SK-N-SH (cell line): ENCODE data around the gene ABCF3. TPM values are rescaled to one million over a fixed set of nuclear protein-coding genes. Genes with fewer than 3 reads are reported as not detected.

Experiments
- CTCF ChIA-PET: fragments of 300-600, 350-600 bp; formaldehyde crosslinking; extraction: SDS; loops from one replicate; lab custom pipeline; 2021; lab: Yijun Ruan, JAX
- POLR2A ChIA-PET: fragments of 350-600 bp; sonication (Branson Sonifier 250); formaldehyde crosslinking; extraction: SDS; loops from one replicate; lab custom pipeline; 2020; ENCODE audit warnings: antibody characterized with exemption, inconsistent platforms; lab: Yijun Ruan, JAX
- DNase-seq: peaks from one replicate; pipeline ENCODE4 v3.0.0; 2012
- H2AFZ ChIP-seq: fragments of 200-600 bp; sonication (generic); 2 replicates; pipeline ENCODE4 v1.8.1; 2016; ENCODE audit warnings: antibody characterized with exemption, mild to moderate bottlenecking, low read depth
- H3F3A ChIP-seq: fragments of 200-600 bp; sonication (generic); replicated peaks from 2 replicates; pipeline ENCODE3; 2016; ENCODE audit warnings: antibody characterized with exemption, mild to moderate bottlenecking; ENCODE audit not compliant: insufficient read depth
- H3K27ac ChIP-seq, 2 experiments: fragments of 200-500 bp in 1 of 2; fragments of 200-600 bp in 1 of 2; sonication (Bioruptor generic) in 1 of 2; sonication (generic), shearing (Covaris generic) in 1 of 2; 2 replicates each; pipeline versions ENCODE4 v1.5.1 to v1.6.1; 2014 to 2016; ENCODE audit warnings: low read depth in 2 of 2, inconsistent platforms in 1 of 2, low read length in 1 of 2, mild to moderate bottlenecking in 1 of 2, mixed read lengths in 1 of 2
- H3K27me3 ChIP-seq: fragments of 200-600 bp; sonication (generic), shearing (Covaris generic); 2 replicates; pipeline ENCODE4 v1.6.1; 2016; ENCODE audit warnings: mixed run types; ENCODE audit not compliant: insufficient read depth
- H3K36me3 ChIP-seq, 2 experiments: fragments of 200-500 bp in 1 of 2; fragments of 200-600 bp in 1 of 2; sonication (Bioruptor generic) in 1 of 2; sonication (generic) in 1 of 2; replicated peaks in 1 of 2; 2 replicates each; pipeline versions ENCODE3 to v1.5.1; 2014 to 2016; ENCODE audit warnings: low read length in 1 of 2, mild to moderate bottlenecking in 1 of 2; ENCODE audit not compliant: insufficient read depth in 2 of 2, control insufficient read depth in 1 of 2
- H3K4me1 ChIP-seq, 2 experiments: fragments of 200-500 bp in 1 of 2; fragments of 200-600 bp in 1 of 2; sonication (Bioruptor generic) in 1 of 2; sonication (generic), shearing (Covaris generic) in 1 of 2; 2 replicates each; pipeline versions ENCODE4 v1.5.1 to v1.6.1; 2014 to 2016; ENCODE audit warnings: low read depth in 1 of 2, low read length in 1 of 2, mixed run types in 1 of 2; ENCODE audit not compliant: insufficient read depth in 2 of 2, control insufficient read depth in 1 of 2
- H3K4me2 ChIP-seq: fragments of 200-600 bp; sonication (generic), shearing (Covaris generic); 2 replicates; pipeline ENCODE4 v1.6.1; 2017; ENCODE audit warnings: mixed run types
- H3K4me3 ChIP-seq, 2 experiments: fragments of 200-500 bp in 1 of 2; fragments of 200-600 bp in 1 of 2; sonication (Bioruptor generic) in 1 of 2; sonication (generic), shearing (Covaris generic) in 1 of 2; 2 replicates each; pipeline versions ENCODE4 v1.5.1 to v1.8.1; 2014 to 2016; ENCODE audit warnings: low read depth in 2 of 2, inconsistent platforms in 1 of 2, low read length in 1 of 2, mild to moderate bottlenecking in 1 of 2, mixed read lengths in 1 of 2, moderate library complexity in 1 of 2
- H3K79me2 ChIP-seq: fragments of 200-600 bp; sonication (generic); 2 replicates; pipeline ENCODE4 v1.8.1; 2017; ENCODE audit warnings: mild to moderate bottlenecking; ENCODE audit not compliant: insufficient read depth
- H3K9ac ChIP-seq: fragments of 200-600 bp; sonication (generic); 2 replicates; pipeline ENCODE4 v1.6.1; 2017; ENCODE audit warnings: mixed run types
- H3K9me2 ChIP-seq: fragments of 200-600 bp; sonication (generic); 2 replicates; pipeline ENCODE4 v1.6.1; 2017; ENCODE audit warnings: mixed run types
- H3K9me3 ChIP-seq: fragments of 200-600 bp; sonication (generic); 2 replicates; pipeline ENCODE4 v1.6.1; 2017; ENCODE audit warnings: mixed run types, mild to moderate bottlenecking, moderate library complexity
- H4K20me1 ChIP-seq: fragments of 200-600 bp; sonication (generic); 2 replicates; pipeline ENCODE4 v1.6.1; 2017; ENCODE audit warnings: mild to moderate bottlenecking, mixed run types; ENCODE audit not compliant: insufficient read depth
- ELF1 ChIP-seq: IDR thresholded peaks from 2 replicates; pipeline ENCODE4 v1.4.0; 2012
- EP300 ChIP-seq, 2 experiments: IDR thresholded peaks; 2 replicates each; pipeline versions ENCODE4 v1.4.0 to v1.6.1; 2012; ENCODE audit warnings: borderline replicate concordance in 1 of 2, low read depth in 1 of 2, low read length in 1 of 2
- FOXM1 ChIP-seq: IDR thresholded peaks from 2 replicates; pipeline ENCODE4 v1.4.0; 2012; ENCODE audit warnings: low read depth, mild to moderate bottlenecking
- JUND ChIP-seq: IDR thresholded peaks from 2 replicates; pipeline ENCODE4 v1.4.0; 2012
- NFIC ChIP-seq: IDR thresholded peaks from 2 replicates; pipeline ENCODE4 v1.4.0; 2012; ENCODE audit warnings: borderline replicate concordance
- NRF1 ChIP-seq: IDR thresholded peaks from 2 replicates; pipeline ENCODE4 v1.6.1; 2012; ENCODE audit warnings: low read depth, mild to moderate bottlenecking, low read length
- POLR2AphosphoS5 ChIP-seq: IDR thresholded peaks from 2 replicates; pipeline ENCODE4 v1.6.1; 2012; ENCODE audit warnings: low read depth, low read length
- RFX5 ChIP-seq: IDR thresholded peaks from 2 replicates; pipeline ENCODE4 v1.6.1; 2012; ENCODE audit warnings: mild to moderate bottlenecking, improper control_type of control experiment, low read length
- RXRA ChIP-seq: IDR thresholded peaks from 2 replicates; pipeline ENCODE4 v1.4.0; 2012; ENCODE audit warnings: low read depth, mild to moderate bottlenecking, borderline replicate concordance
- SIN3A ChIP-seq: IDR thresholded peaks from 2 replicates; pipeline ENCODE4 v1.6.1; 2012; ENCODE audit warnings: low read depth, mild to moderate bottlenecking, low read length, moderate library complexity, borderline replicate concordance
- TAF1 ChIP-seq: IDR thresholded peaks from 2 replicates; pipeline ENCODE4 v1.6.1; 2012; ENCODE audit warnings: low read depth, mild to moderate bottlenecking, low read length, moderate library complexity, borderline replicate concordance
- TCF12 ChIP-seq: IDR thresholded peaks from 2 replicates; pipeline ENCODE4 v1.4.0; 2012
- TEAD4 ChIP-seq: IDR thresholded peaks from 2 replicates; pipeline ENCODE4 v1.4.0; 2012; ENCODE audit warnings: mild to moderate bottlenecking, borderline replicate concordance; ENCODE audit not compliant: insufficient read depth
- YY1 ChIP-seq: IDR thresholded peaks from 2 replicates; pipeline ENCODE4 v1.4.0; 2012; ENCODE audit warnings: low read depth, mild to moderate bottlenecking
- WGBS: methylation state at CpG from one replicate; pipeline ENCODE4 v1.1.6; 2017; ENCODE audit warnings: low lambda C conversion rate; 5-methylcytosine and 5-hydroxymethylcytosine counted together
- polyA plus RNA-seq, 3 experiments: library from polyadenylated mRNA; depleted of rRNA; stranded (reverse); fragments of >200 nt; gene quantifications; 2 replicates each; pipeline ENCODE4 v1.2.3, GENCODE V29; 2012
- TF ChIP-seq, protein P1 (sequence below): IDR thresholded peaks from 2 replicates; pipeline ENCODE4 v1.4.0; 2012; ENCODE audit warnings: low read depth, borderline replicate concordance
- TF ChIP-seq, protein P2 (sequence below): fragments of 150-350 bp; IDR thresholded peaks from 2 replicates; pipeline ENCODE4 v1.6.1; 2017; ENCODE audit warnings: antibody characterized with exemption, low read length, low read depth, borderline replicate concordance
- TF ChIP-seq, protein P3 (sequence below): fragments of 150-350 bp; IDR thresholded peaks from 2 replicates; pipeline ENCODE4 v1.6.1; 2016; ENCODE audit warnings: mild to moderate bottlenecking, low read depth, low read length
- TF ChIP-seq, protein P4 (sequence below): IDR thresholded peaks from 2 replicates; pipeline ENCODE4 v1.4.0; 2012; ENCODE audit warnings: low read depth, borderline replicate concordance
- TF ChIP-seq, protein P5 (sequence below): IDR thresholded peaks from 2 replicates; pipeline ENCODE4; 2012

Gene ABCF3
- polyA plus RNA-seq, 1 of the 3 experiments (the other 2 are of a cell fraction): 55.6 TPM

DNA sequence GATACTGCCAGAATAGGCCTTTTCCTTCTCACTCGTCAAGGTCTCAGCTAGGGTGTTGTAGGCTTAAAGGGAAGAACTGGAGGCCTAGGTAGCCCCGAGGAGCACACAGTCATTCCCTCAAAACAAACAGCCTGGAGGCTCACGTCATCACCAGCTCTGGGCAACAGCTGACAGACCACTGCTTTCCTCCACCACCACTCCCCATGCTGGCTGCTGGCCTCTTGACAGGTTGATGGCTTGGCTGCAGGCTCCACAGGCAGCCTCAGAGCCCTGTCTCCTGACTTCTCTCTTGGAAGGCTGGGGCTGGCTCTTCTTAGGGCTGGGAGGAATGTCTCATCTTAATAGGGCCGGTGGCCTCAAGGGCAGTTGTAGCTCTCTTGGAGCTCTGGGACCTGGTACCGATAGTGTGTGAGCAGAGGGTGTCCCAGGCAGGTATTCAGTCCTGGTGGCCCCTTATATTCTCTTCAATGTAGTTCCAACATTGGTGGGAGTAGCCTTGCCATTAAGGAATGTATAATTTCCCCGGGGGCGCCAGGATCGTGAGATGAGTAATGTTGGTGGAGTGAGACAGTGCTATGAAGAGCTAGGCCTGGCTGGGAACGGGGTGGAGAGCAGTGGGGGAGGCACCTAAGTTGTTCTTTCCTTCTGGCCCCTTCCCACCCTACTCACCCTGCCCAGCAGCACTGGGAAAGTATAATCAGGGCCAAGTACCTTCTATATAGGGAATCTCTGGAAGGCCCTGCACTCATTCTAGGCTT, 17.5 kb upstream of the ABCF3 start:
- Histone ChIP-seq H3F3A (peaks cover 13% of the 10 kb centered on the region), H3K4me1 (peaks cover under 1 to 3% of the 10 kb centered on the region in 2 experiments; a peak in 2 of 4 replicates), H3K79me2 (peaks cover 15% of the 10 kb centered on the region), H3K27ac (no peak overlapping the region; a peak in 1 of 4 replicates), H3K27me3 (no peaks in the 10 kb centered on the region), H3K9me3 (no peaks in the 10 kb centered on the region), H3K4me3 (no peak overlapping the region), H3K9me2 (no peaks in the 10 kb centered on the region), H3K36me3 (peaks cover 42 to 92% of the 10 kb centered on the region in 2 experiments), H2AFZ (no peak overlapping the region), H3K4me2 (no peak overlapping the region), H4K20me1 (peaks cover 22% of the 10 kb centered on the region), H3K9ac (no peak overlapping the region)
- ChIA-PET POLR2A (no interaction called here), CTCF (interaction anchor here (0.7 to 1.2 kb wide), 4 partner anchors 11 to 116 kb away, joined by 3 read pairs; partner anchors contain the start of gene EEF1AKMT4)
- TF ChIP-seq, protein P1, sequence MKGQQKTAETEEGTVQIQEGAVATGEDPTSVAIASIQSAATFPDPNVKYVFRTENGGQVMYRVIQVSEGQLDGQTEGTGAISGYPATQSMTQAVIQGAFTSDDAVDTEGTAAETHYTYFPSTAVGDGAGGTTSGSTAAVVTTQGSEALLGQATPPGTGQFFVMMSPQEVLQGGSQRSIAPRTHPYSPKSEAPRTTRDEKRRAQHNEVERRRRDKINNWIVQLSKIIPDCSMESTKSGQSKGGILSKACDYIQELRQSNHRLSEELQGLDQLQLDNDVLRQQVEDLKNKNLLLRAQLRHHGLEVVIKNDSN: no peak
- TF ChIP-seq NRF1 (no peak), SIN3A (no peak), JUND (no peak), ELF1 (no peak), YY1 (no peak), POLR2AphosphoS5 (no peak), FOXM1 (no peak), NFIC (no peak), TCF12 (no peak)
- no peak for DNase-seq
- WGBS: 73% methylated on average over 8 of the region's 9 CpGs

DNA sequence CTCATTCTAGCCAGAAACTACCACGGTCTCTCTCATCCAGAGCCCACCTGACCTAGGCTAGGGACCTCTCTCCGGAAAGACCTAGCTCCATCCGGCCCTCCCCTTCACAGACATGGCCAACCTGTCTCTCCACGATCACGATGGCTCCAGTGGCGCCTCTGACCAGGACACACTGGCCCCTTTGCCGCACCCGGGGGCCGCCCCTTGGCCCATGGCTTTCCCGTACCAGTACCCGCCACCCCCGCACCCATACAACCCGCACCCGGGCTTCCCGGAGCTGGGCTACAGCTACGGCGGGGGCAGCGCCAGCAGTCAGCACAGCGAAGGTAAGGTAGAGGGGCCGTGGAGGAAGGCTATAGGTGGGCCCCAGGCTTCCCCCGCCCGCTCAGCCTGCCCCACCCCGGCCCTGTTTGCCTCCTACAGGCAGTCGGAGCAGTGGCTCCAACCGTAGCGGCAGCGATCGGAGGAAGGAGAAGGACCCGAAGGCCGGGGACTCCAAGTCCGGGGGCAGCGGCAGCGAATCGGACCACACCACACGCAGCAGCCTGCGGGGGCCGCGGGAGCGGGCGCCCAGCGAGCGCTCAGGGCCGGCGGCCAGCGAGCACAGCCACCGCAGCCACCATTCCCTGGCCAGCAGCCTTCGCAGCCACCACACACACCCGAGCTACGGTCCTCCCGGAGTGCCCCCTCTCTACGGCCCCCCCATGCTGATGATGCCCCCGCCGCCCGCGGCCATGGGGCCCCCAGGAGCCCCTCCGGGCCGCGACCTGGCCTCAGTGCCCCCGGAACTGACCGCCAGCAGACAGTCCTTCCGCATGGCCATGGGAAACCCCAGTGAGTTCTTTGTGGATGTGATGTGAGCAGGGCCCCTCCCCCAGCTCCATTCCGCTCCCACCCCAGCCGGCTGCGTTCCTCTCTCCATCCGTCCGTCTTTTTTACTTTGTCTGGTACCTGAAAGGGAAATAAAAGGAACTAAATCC, 15.8 kb upstream of the ABCF3 start:
- Histone ChIP-seq H3K4me1 (peaks cover 7 to 8% of the 10 kb centered on the region in 2 experiments; a peak in 3 of 4 replicates), H3K4me2 (no peak overlapping the region), H3K79me2 (peaks cover 6% of the 10 kb centered on the region), H3K4me3 (no peak overlapping the region), H3K27me3 (no peaks in the 10 kb centered on the region), H4K20me1 (peaks cover 11% of the 10 kb centered on the region), H3K27ac (no peak overlapping the region), H3F3A (peaks cover 21% of the 10 kb centered on the region), H2AFZ (no peak overlapping the region), H3K9me2 (no peaks in the 10 kb centered on the region), H3K9me3 (no peaks in the 10 kb centered on the region), H3K36me3 (peaks cover 34 to 77% of the 10 kb centered on the region in 2 experiments), H3K9ac (no peak overlapping the region)
- CTCF ChIA-PET: interaction anchor here (0.7 to 1.2 kb wide), 3 partner anchors 12 to 115 kb away, joined by 3 read pairs; no protein-coding TSS in a partner anchor
- no peak for DNase-seq
- POLR2A ChIA-PET: no interaction called here
- 97% methylated on average over 19 of the region's 66 CpGs for WGBS
- TF ChIP-seq RFX5 (no peak), RXRA (no peak), TEAD4 (no peak), NFIC (no peak), FOXM1 (no peak), TAF1 (no peak), NRF1 (no peak), SIN3A (no peak), EP300 (IDR thresholded peaks at IDR 0.05; ENCODE audit: borderline replicate concordance in 1 of 2, low read depth in 1 of 2, low read length in 1 of 2) (no peak)
- TF ChIP-seq, protein P2, sequence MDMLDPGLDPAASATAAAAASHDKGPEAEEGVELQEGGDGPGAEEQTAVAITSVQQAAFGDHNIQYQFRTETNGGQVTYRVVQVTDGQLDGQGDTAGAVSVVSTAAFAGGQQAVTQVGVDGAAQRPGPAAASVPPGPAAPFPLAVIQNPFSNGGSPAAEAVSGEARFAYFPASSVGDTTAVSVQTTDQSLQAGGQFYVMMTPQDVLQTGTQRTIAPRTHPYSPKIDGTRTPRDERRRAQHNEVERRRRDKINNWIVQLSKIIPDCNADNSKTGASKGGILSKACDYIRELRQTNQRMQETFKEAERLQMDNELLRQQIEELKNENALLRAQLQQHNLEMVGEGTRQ: no peak
- TF ChIP-seq, protein P3, sequence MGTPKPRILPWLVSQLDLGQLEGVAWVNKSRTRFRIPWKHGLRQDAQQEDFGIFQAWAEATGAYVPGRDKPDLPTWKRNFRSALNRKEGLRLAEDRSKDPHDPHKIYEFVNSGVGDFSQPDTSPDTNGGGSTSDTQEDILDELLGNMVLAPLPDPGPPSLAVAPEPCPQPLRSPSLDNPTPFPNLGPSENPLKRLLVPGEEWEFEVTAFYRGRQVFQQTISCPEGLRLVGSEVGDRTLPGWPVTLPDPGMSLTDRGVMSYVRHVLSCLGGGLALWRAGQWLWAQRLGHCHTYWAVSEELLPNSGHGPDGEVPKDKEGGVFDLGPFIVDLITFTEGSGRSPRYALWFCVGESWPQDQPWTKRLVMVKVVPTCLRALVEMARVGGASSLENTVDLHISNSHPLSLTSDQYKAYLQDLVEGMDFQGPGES: no peak
- TF ChIP-seq, protein P4, sequence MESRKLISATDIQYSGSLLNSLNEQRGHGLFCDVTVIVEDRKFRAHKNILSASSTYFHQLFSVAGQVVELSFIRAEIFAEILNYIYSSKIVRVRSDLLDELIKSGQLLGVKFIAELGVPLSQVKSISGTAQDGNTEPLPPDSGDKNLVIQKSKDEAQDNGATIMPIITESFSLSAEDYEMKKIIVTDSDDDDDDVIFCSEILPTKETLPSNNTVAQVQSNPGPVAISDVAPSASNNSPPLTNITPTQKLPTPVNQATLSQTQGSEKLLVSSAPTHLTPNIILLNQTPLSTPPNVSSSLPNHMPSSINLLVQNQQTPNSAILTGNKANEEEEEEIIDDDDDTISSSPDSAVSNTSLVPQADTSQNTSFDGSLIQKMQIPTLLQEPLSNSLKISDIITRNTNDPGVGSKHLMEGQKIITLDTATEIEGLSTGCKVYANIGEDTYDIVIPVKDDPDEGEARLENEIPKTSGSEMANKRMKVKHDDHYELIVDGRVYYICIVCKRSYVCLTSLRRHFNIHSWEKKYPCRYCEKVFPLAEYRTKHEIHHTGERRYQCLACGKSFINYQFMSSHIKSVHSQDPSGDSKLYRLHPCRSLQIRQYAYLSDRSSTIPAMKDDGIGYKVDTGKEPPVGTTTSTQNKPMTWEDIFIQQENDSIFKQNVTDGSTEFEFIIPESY: no peak
- TF ChIP-seq, protein P5, sequence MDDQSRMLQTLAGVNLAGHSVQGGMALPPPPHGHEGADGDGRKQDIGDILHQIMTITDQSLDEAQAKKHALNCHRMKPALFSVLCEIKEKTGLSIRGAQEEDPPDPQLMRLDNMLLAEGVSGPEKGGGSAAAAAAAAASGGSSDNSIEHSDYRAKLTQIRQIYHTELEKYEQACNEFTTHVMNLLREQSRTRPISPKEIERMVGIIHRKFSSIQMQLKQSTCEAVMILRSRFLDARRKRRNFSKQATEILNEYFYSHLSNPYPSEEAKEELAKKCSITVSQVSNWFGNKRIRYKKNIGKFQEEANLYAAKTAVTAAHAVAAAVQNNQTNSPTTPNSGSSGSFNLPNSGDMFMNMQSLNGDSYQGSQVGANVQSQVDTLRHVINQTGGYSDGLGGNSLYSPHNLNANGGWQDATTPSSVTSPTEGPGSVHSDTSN: no peak
